Neural cell (in vitro differentiated cells): Measurements from ENCODE around the gene MREG.

ENCODE experiments used
- CTCF ChIP-seq: fragments of 450-650 bp; IDR thresholded peaks from 2 replicates; pipeline ENCODE4 v1.5.1; 2014; ENCODE audit warnings: antibody characterized with exemption, mild to moderate bottlenecking, moderate library complexity; ENCODE audit not compliant: poor library complexity, severe bottlenecking
- EP300 ChIP-seq: fragments of 450-650 bp; conservative IDR thresholded peaks from 2 replicates; pipeline ENCODE4 v1.6.1; 2014; ENCODE audit warnings: antibody characterized with exemption, mild to moderate bottlenecking, moderate library complexity; ENCODE audit not compliant: poor library complexity, severe bottlenecking
- EZH2 ChIP-seq: fragments of 200-600, 300-800 bp; shearing (Covaris generic), sonication (generic); IDR thresholded peaks from 2 replicates; pipeline ENCODE4 v1.6.1; 2014; ENCODE audit warnings: antibody characterized with exemption, low read length, borderline replicate concordance, mild to moderate bottlenecking; ENCODE audit not compliant: insufficient read depth, poor library complexity, severe bottlenecking
- MXI1 ChIP-seq: fragments of 450-650 bp; conservative IDR thresholded peaks from 2 replicates; pipeline ENCODE4 v1.6.1; 2014; ENCODE audit warnings: antibody characterized with exemption, mild to moderate bottlenecking; ENCODE audit not compliant: poor library complexity, severe bottlenecking
- POLR2AphosphoS5 ChIP-seq: IDR thresholded peaks from 2 replicates; pipeline ENCODE4 v1.6.1; 2012
- RAD21 ChIP-seq: fragments of 450-650 bp; conservative IDR thresholded peaks from 2 replicates; pipeline ENCODE4 v1.6.1; 2014; ENCODE audit warnings: antibody characterized with exemption, mild to moderate bottlenecking, moderate library complexity
- REST ChIP-seq: IDR thresholded peaks from 2 replicates; pipeline ENCODE4 v1.6.1; 2012; ENCODE audit warnings: borderline replicate concordance
- TAF1 ChIP-seq: IDR thresholded peaks from 2 replicates; pipeline ENCODE4 v1.6.1; 2012; ENCODE audit warnings: low read depth

GRCh38 chr2:215966274-215966673 lies 47.1 kb downstream of the MREG start:
- TF ChIP-seq CTCF = no peak
- TF ChIP-seq TAF1 = no peak
- TF ChIP-seq EZH2 = no peak
- no peak for TF ChIP-seq RAD21
- TF ChIP-seq REST = no peak
- no peak for TF ChIP-seq EP300
- no peak for TF ChIP-seq POLR2AphosphoS5
- no peak for TF ChIP-seq MXI1
